Left cardiac atrium (tissue), 4 donors: ENCODE measurements around the gene RFPL1. TPM values are rescaled to one million over a fixed set of nuclear protein-coding genes. Genes with fewer than 3 reads are reported as not detected.

Source experiments
- ATAC-seq, 2 donors: fragments of 200-7000 bp; cut with Tn5 transposase; one replicate each; pipeline ENCODE4 v1.9.1; 2020; ENCODE audit warnings: mild to moderate bottlenecking in 2 of 2, moderate library complexity in 2 of 2
- DNase-seq: peaks from one replicate; pipeline ENCODE4 v3.0.0-alpha.2; 2020
- intact Hi-C, 2 donors: fragments of 100-400 bp; cut with DNase I; formaldehyde crosslinking; loops; one replicate each; pipeline versions ENCODE4 v1.14.1 to v1.15.1; 2022 to 2023
- total RNA-seq, 2 donors: library from RNA; stranded (reverse); fragmentation: NEBNext Ultra II Directional; extraction: Animal tissue kit (Norgen Biotek cat#: 25700); gene quantifications; one replicate each; pipeline ENCODE4 v1.2.1, GENCODE V29; 2021
- donor health status: DM: no; HTN: yes; CAD: no.
- donor health status: DM: no; HTN: yes; CAD: no; lungs with severe emphysema.
- donor health status: DM: yes; HTN: yes; CAD: no.
- donor health status: Dilated cardiomyopathy.

Gene RFPL1
- total RNA-seq, 2 donors from 2014 or later: not detected

DNA sequence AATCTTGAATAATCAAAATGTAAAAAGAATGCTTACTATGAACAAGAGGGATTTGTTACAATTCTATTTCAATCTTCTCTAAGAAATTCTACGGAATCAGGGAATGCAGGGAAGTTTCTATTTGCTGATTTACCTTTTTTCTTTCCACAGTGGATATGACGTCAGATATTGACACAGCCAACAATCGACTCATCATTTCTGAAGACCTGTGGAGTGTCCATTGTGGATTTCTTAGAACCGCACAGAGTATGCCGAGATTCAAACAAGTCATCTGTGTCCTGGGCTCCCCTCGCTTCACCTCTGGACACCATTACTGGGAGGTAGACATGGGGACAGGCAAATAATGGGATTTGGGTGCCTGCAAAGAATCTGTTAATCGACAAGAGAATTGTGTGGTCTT, 4.1 kb upstream of the RFPL1 start:
- no peak for ATAC-seq
- no peak for DNase-seq
- intact Hi-C loops: no loop called here

DNA sequence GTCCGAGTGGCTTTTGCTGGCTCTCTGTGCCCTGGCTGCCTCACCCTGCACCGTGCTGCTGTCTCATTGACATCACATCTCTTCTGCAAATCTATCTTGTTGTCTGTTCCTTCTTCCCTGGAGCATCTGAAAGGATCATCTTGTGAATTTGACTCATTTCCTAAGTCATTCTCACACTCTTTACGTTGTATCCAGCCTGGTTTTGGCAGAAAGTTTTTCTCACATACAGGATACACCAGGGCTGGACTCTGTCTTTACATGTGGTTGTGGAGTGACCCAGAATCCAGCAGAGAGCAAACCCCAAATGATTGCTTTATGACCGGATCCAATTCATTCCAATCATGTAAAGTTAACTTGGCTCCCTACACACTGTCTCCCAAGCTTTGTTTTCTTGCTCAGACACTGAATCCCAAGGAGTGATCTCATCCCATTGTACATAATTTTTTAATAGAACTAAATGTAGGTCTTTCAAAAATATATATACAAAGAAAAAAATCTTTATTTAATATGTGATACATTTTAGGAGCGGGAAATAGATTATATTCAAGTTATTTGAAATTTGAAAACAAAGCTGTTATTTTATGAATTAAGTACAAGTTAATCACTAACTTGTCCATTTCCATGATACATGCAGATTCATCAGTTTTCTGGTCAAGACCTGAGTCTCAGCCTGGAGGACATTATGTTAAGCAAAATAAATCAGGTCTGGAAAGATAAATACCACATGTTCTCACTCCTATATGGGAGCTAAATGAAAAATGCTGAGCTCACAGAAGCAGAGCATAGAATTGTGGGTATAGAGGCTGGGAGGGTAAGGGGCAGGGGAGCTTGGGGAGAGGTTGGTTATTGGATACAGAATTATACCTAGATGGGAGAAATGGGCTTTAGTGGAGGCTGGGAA, 2.9 kb upstream of the RFPL1 start:
- no peak for ATAC-seq
- intact Hi-C loops: no loop called here
- DNase-seq: no peak

DNA sequence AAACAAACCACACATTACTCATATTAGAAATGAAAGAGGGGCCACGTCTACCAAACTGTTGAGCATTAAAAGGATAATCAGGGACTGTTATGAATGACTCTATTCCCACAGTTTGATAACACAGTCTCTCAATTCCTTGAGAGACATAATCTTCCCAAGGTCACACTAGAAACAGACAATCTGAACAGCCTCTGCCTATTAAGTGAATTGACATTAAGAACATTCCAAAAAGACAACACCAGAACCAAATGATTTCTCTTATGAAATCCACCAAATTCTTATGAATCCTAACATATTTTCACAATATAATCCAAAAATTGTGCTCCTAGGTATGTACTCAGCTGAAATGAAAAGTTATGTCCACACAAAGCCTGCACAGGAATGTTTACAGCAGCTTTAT, 4.6 kb downstream of the RFPL1 start:
- no peak for ATAC-seq
- no peak for DNase-seq
- intact Hi-C loops: no loop called here

DNA sequence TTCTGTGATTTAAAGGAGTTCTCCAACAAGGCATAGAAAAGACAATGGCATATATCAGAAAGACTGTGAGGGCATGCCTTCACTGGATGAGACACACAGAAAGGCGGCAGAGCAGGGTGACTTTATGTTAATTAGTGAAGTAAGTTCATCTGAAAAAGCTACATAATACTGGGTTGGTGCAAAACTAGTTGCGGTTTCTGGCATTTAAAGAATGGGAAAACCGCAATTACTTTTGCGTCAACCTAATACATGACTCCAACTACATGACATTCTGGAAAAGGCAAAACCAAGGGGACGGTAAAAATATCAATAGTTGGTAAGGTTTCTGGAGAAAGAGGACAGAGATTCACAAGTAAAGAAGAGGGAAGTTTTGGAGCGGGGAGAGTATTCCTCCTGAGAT, 5.1 kb downstream of the RFPL1 start:
- ATAC-seq (no peak), DNase-seq (no peak)
- intact Hi-C loops: no loop called here

DNA sequence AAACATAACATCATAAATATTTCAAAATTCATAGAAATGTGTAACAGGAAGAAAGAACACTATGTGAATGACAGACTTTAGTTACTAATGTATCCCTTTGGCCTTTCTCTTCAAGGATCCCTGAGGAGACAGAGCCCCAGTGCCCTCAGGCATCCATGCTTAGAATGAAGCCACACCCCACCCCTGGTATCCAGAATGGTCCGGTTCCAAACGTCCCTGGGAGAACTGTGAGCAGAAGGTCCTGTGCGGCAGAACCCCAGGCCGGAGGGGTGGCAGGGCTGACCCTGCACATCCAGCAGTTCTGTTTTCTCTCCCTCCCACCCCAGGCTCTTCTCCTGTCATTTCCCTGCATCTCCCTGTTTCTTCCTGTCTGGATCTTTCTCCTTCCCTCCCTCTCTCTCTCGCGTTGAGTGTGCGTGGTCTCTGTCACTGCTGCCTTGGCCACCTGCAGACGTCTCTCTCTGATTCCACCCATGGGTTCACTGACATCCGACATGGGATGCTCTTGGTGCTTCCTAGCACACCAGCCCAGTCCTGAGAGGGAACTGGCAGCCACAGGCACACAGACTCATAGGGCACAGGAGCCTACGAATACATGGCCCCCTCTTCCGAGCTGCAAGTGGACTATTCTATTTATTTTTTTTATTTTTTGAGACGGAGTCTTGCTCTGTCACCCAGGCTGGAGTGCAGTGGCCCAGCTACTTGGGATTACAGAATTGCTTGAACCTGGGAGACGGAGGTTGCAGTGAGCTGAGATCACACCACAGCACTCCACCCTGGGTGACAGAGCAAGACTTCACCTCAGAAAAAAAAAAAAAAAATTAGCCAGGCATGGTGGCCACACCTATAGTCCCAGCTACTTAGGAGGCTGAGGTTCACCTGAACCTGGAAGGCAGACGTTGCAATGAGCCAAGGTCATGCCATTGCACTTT, 5.7 kb downstream of the RFPL1 start:
- ATAC-seq (no peak), DNase-seq (no peak)
- intact Hi-C loops: no loop called here

DNA sequence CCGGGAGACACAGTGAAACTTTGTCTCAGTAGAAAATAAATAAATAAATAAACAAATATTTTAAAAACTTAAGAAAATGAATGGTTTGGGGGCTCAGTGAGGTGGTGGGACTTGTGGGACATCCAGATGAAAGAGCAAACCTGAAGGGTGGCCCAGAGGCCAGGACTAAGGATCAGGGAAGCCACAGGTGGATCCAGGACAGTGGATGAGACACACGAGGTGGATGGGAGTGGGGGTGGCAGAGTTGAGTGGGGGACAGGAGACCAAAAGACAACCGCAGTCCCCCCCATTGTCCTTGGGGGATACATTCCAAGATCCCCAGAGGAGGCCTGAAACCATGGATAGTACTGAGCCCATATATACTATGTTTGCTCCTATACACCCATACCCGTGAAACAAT, 7.1 kb downstream of the RFPL1 start:
- ATAC-seq: no peak

DNA sequence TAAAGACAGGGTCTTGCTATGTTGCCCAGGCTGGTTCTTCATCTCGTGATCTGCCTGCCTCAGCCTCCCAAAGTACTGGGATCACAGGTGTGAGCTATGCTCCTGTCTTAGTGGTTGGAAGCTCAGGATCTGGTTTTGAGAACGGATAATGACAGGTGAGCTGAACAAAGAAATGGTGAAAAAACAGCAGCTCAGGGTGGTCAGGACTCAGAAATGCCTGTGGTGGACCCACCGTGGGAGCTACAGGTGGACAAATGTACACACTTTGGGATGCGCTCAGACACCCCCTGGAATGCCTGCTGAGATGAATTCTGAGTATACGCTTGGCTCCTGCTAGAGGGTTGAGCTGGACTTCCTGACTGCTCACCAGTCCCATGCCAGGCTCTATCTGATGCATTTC, 9.5 kb downstream of the RFPL1 start:
- intact Hi-C loops: no loop called here
- no peak for ATAC-seq
- DNase-seq: no peak

More for the DNA sequence above, 7.1 kb downstream of the RFPL1 start:
- intact Hi-C loops: no loop called here
- no peak for DNase-seq

DNA sequence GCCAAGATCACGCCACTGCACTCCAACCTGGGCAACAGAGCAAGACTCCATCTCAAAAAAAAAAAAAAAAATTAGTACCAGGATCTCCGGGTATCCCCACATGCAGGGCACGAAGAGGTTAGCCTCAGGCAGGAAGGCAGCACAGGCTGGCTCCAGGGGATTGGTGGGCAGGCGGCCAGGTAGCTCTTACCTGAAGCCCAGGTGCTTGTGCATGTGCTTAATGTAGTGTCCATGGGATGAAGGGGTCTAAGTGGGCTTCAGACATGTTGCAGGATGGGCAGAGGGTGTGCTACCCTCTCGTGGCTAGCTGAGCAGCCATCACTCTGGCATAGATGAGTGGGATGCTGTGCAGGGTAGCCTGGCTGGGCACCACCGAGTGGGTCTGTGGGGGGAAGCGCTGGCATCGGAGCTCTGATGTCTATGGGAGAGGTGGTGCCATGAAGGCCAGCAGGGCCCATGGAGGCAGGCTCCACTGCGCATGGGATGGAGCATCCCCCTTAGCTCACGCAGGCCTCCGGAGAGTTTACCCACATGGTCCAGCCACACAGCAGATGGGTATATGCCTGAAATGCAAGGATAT, 11.0 kb downstream of the RFPL1 start:
- ATAC-seq: no peak
- intact Hi-C loops: no loop called here
- DNase-seq: no peak

DNA sequence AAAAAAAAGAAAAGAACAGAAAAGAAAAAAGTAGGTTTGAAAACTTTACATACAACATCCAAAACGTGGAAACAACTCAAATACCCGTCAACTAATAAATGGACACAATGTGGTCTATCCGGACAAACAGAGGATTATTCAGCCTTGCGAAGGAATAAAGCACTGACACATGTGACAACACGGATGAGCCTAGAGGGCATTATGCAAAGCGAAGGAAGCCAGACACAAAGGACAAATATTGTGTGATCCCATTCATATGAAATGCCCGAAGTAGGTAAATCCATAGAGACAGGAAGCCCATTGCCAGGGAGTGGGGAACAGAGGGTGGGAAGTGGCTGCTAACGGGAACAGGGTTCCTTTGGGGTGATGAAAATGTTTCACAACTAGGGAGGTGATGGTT, 11.8 kb downstream of the RFPL1 start:
- intact Hi-C loops: no loop called here
- DNase-seq (no peak), ATAC-seq (no peak)

DNA sequence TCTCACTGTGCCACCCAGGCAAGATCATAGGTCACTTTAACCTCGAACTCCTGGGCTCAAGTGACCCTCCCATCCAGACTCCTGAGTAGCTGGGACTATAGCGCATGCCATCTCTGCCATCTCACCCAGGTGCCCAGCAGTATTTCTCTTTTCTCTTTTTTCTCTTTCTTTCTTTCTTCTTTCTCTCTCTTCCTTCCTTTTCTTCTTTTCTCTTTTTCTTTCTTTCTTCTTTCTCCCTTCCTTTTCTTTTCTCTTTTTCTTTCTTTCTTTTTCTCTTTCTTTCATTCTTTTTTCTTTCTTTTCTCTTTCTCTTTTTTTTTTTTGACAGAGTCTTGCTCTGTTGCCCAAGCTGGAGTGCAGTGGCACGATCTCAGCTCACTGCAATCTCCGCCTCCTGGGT, 13.5 kb downstream of the RFPL1 start:
- no peak for ATAC-seq

DNA sequence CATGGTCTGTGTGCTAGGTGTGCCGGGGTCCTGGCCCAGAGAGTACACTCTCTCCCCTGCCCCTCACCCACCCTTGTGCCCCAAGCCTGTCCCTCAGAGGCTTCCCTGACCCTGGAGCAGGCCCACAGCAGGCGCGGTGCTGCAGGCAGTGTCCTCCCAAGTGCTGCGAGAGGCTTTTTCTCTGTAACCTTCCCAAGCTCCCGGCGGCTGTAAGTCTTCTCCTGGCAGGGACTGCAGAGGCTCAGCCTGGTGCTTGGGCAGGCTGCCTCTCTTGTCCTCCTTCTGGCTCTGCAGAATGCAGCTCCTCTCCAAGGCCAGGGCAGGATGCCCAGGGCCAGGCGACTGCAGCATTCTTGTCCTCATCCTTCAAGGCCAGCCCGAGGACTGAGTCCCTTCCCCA, 15.9 kb downstream of the RFPL1 start:
- DNase-seq (no peak), ATAC-seq (no peak)

More for the DNA sequence above, 13.5 kb downstream of the RFPL1 start:
- DNase-seq: no peak
- intact Hi-C loops: no loop called here

DNA sequence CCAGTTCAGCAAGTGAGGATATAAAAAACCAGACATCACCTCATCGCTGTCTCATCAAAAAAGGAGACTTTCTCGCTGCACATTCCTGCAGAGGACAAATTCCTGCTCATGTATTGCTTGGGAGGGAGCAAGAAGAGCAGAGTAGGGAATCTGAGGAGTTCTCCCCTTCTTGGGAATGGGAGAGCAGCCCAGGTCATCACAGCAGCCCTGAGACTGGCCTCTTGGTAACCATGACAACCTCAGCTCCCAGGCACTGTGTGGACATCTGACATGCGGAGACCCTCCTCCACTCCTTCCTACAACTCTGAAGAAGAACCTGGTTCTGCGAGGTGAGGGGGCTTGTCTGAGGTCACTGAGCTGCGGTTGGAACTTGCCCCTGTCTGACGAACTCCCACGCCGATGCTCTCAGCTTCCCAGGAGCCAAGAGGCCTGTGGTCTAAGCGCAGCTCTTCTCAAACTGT, 17.9 kb downstream of the RFPL1 start:
- no peak for DNase-seq
- ATAC-seq: no peak
- intact Hi-C loops: no loop called here

More for the DNA sequence above, 15.9 kb downstream of the RFPL1 start:
- intact Hi-C loops: no loop called here

DNA sequence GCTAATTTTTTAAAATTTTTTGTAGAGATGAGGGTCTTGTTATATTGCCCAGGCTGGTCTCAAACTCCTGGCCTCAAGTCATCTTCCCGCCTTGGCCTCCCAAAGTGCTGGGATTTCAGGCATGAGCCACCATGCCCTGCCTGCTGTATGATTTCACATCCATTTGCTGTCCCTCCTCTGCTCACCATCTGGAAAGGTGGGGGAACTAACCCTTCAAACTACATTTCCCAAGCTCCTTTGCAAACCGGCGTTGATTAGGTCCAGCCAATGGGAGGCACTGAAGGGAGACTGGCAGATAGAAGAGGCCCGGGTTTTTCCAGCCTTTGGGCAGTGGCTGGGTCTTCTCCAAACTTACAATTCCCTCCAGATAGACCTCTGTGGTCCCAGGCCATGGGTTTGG, 19.3 kb downstream of the RFPL1 start:
- no peak for DNase-seq
- intact Hi-C loops: no loop called here
- peak; percentile 66 to 70 for ATAC-seq

DNA sequence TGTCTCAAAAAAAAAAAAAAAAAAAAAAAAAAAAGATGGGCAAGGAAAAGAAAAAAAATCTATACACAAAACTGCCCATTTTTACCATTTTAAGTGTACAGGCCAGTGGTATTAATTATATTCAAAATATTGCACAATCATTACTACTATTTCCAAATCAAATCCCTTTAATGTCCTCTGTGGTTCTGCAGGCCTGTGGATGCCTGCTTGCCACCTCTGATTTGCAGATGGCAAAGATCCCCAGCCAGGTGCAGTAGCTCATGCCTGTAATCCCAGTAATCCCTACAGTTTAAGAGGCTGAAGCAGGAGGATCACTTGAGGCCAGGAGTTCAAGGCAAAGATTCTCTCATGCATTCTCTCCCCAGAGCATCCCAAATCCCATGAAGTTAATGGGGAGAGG, 20.2 kb downstream of the RFPL1 start:
- intact Hi-C loops: no loop called here
- no peak for ATAC-seq
- DNase-seq: no peak

DNA sequence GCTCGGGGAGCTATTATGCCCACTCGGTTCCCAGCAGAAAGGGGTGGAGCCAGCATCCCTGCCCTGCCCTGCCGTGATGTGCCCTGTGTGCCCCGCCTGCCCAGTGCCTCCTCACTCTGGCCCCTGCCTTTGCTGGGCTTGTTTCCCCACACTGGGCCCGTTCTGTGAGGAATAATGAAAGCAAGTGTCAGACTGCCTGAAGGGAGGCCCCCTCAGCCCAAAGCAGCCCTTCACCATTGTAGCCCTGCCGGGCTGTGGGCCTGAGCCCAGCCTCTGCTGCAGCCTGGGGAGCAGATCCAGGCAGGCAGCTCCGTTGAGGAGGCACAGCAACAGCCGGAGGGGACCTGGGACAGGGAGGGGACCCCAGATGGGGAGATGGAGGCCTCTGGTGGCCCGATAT, 21.4 kb downstream of the RFPL1 start:
- ATAC-seq: no peak
- no peak for DNase-seq
- intact Hi-C loops: no loop called here

DNA sequence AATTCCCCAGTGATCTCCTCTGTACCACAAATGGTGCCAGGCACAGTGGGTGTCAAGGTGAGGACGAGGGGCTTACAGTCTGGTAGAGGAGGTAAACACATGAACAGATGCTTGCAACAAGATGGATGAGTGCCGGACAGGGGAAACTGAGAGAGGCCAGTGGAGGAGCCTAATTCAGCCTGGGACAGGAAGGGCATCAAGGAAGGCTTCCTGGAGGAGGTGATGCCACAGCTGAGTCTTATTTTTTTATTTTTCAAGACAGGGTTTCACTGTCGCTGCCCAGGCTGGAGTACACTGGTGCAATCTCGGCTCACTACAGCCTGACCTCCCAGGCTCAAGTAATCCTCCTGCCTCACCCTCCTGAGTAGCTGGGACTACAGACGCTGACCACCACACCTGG, 22.9 kb downstream of the RFPL1 start:
- intact Hi-C loops: no loop called here
- DNase-seq: no peak
- ATAC-seq: no peak

DNA sequence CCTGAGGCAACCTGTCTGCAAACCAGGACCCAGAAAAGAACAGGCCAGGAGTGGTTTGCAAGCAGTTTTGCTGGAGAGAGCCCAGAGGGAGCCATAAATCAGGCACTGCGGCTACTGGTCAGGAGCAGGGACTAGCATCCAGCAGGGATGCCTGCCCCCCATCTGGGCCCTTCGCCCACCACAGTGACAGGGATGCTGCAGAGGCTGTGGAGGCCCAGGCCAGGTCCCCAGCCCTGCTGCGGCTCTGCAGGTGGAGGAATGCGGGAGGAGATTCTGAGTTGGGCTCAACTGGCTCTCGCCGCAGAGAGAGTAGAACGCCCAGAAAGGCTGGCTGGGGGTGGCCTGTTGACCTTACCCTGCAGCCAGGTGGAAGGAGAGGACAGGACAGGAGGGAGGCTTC, 25.2 kb downstream of the RFPL1 start:
- DNase-seq (no peak), ATAC-seq (no peak)
- intact Hi-C loops: no loop called here

DNA sequence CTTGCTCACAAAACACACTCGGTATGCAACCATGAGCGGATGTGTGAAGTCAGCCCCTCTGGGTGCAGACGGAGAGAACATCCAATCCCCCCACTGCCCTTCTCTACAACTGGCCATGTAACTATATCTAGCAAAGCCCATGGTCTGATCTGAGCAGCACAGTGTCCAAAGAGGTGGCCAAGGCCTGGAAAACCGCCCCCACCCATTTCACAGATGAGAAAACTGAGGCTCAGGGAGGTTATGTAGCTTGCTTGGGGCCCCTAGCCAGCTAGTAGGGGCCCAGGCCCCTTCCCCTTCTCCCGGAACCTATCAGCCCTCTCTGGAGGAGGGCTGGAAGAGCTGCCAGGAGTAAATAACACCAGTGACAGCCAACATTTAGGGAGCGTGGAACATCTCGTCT, 26.2 kb downstream of the RFPL1 start:
- intact Hi-C loops: no loop called here
- DNase-seq: no peak
- ATAC-seq: no peak

DNA sequence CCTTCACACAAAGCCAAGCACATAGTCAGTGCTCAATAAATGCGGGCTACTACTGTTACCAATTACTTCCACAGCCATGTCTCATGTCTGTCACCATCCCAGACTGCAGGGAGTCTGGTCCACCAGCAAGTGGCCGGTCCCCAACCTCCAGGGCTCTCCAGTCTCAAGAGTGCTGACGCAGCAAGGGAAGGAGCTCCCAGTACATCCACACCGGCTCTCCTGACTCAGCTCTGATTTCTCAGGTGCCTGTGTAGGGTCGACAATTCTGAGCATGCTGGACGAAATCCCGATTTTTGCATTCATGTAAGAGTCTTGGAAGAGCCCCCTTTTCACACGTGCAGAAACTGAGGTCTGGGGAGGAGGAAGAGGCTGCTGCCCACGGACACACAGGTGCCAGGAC, 31.4 kb downstream of the RFPL1 start:
- ATAC-seq: no peak
- intact Hi-C loops: no loop called here
- no peak for DNase-seq
